ENCODE results near the gene KLHL41. TPM values are rescaled to one million over a fixed set of nuclear protein-coding genes. Genes with fewer than 3 reads are reported as not detected.
"Not testable (repeated sequence)": the region's sequence is repeated elsewhere in the genome, so short reads cannot be mapped to it uniquely, and the experiment has no call there.

KLHL41 gene
- total RNA-seq, 4 donors from 2014 or later: 0.13 to 0.98 (median 0.73) TPM

DNA sequence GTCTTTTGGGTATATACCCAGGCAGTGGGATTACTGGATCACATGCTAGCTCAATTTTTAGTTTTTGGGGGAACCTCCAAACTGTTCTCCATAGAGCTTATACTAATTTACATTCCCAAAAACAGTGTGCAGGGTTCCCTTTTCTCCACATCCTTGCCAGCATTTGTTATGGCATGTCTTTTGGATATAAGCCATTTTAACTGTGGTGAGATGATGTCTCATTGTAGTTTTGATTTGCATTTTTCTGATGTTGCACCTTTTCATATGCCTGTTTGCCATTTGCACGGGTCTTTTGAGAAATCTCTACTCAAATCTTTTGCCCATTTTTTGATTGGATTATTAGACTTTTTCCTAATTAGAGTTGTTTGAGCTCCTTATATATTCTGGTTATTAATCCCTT lies 56.2 kb downstream of the KLHL41 start:
- no peak for DNase-seq (ENCODE audit: low spot score in 2 of 2)
- no peak for TF ChIP-seq CTCF (IDR thresholded peaks at IDR 0.05)
- no peak for TF ChIP-seq POLR2A (IDR thresholded peaks at IDR 0.05)
- intact Hi-C loops (cut with DNase I; ENCODE audit: low total_unique reads): no loop called here
- 70 to 80% methylated on average over 1 of the region's 1 CpG for WGBS, 2 donors
- no peak overlapping the region for H3K4me3 ChIP-seq (ENCODE audit: low read depth, poor library complexity, severe bottlenecking)

DNA sequence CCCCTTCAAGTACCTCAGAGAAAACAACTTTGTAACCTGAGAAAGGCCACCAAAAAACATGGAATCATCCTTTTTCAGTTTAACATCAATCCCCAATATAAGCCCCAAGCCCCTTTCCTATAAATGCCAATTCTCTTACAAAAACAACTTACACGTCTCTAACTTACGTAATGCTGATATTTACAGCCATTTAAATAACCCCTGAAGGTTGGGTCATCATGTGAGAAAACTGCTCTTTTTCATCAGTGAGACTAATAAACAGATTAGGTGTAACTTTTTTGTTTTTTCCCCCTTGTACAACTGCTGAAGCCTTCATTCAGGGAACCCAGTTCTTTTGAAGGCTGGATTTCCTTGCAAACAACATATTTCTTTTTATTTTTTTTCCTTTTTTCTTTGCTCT lies 60.4 kb downstream of the KLHL41 start:
- no peak overlapping the region for H3K4me3 ChIP-seq (ENCODE audit: low read depth, poor library complexity, severe bottlenecking)
- TF ChIP-seq CTCF (IDR thresholded peaks at IDR 0.05) (no peak), POLR2A (IDR thresholded peaks at IDR 0.05) (no peak)
- 83 to 97% methylated on average over 2 of the region's 2 CpGs for WGBS, 2 donors
- DNase-seq (ENCODE audit: low spot score in 2 of 2): no peak
- intact Hi-C loops (cut with DNase I; ENCODE audit: low total_unique reads): no loop called here

DNA sequence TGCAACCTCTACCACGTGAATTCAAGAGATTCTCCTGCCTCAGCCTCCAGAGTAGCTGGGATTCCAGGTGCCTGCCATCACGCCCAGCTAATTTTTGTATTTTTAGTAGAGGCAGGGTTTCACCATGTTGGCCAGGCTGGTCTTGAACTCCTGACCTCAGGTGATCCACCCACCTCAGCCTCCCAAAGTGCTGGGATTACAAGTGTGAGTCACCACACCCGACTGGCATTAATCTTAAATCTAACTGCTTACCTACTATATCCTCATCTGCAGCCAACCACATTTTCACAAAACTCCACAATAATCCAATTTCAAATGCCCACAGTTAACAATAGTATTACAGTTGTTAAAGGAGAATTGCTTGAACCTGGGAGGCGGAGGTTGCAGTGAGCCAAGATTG lies 61.2 kb downstream of the KLHL41 start:
- 92 to 93% methylated on average over 4 of the region's 4 CpGs for WGBS, 2 donors
- DNase-seq (ENCODE audit: low spot score in 2 of 2); intact Hi-C loops (cut with DNase I; ENCODE audit: low total_unique reads); H3K4me3 ChIP-seq (ENCODE audit: low read depth, poor library complexity, severe bottlenecking): not testable (repeated sequence)

- intact Hi-C loops (cut with DNase I; ENCODE audit: low total_unique reads): no loop called here
- WGBS, 2 donors: 93 to 96% methylated on average over 3 of the region's 3 CpGs
- no peak for TF ChIP-seq CTCF (IDR thresholded peaks at IDR 0.05)
- no peak for TF ChIP-seq POLR2A (IDR thresholded peaks at IDR 0.05)
- H3K4me3 ChIP-seq (ENCODE audit: low read depth, poor library complexity, severe bottlenecking): no peak overlapping the region
- DNase-seq (ENCODE audit: low spot score in 2 of 2): no peak
Measured at GRCh38 chr2:169571571-169571970, 62.1 kb downstream of the KLHL41 start.

GRCh38 chr2:169572189-169572588 lies 62.7 kb downstream of the KLHL41 start:
- intact Hi-C loops (cut with DNase I; ENCODE audit: low total_unique reads): no loop called here
- no peak for DNase-seq (ENCODE audit: low spot score in 2 of 2)
- no peak overlapping the region for H3K4me3 ChIP-seq (ENCODE audit: low read depth, poor library complexity, severe bottlenecking)
- TF ChIP-seq POLR2A (IDR thresholded peaks at IDR 0.05) (no peak), CTCF (IDR thresholded peaks at IDR 0.05) (no peak)
- 73 to 78% methylated on average over 1 of the region's 1 CpG for WGBS, 2 donors

GRCh38 chr2:169572821-169573159 lies 63.3 kb downstream of the KLHL41 start:
- DNase-seq (ENCODE audit: low spot score in 2 of 2): no peak
- WGBS, 2 donors: 25 to 27% methylated on average over 2 of the region's 2 CpGs
- TF ChIP-seq CTCF (IDR thresholded peaks at IDR 0.05) (no peak), POLR2A (IDR thresholded peaks at IDR 0.05) (no peak)
- H3K4me3 ChIP-seq (ENCODE audit: low read depth, poor library complexity, severe bottlenecking): peak overlapping the region; percentile 51
- intact Hi-C loops (cut with DNase I; ENCODE audit: low total_unique reads): no loop called here
